Body of pancreas (tissue), 4 donors: Measurements from ENCODE around the gene HCFC1. TPM values are rescaled to one million over a fixed set of nuclear protein-coding genes. Genes with fewer than 3 reads are reported as not detected.

Source experiments
- ATAC-seq: fragments of 150-250 bp; one replicate; pipeline ENCODE4 v1.9.1; 2016
- DNase-seq, 4 donors: peaks; one replicate each; pipeline ENCODE4 v3.0.0-alpha.2; 2019
- H3K27ac ChIP-seq, 4 donors: fragments of 200-600 bp; sonication (generic); 1 replicate in 3 of 4; 2 replicates in 1 of 4; pipeline versions ENCODE4 v1.5.1 to v1.6.1; 2016 to 2019; ENCODE audit warnings: mild to moderate bottlenecking in 1 of 4, mixed read lengths in 1 of 4, moderate library complexity in 1 of 4
- H3K27me3 ChIP-seq, 2 donors: fragments of 200-600 bp; sonication (generic); one replicate each; pipeline ENCODE4 v1.6.0; 2016; ENCODE audit warnings: mild to moderate bottlenecking in 1 of 2
- H3K36me3 ChIP-seq, 2 donors: fragments of 200-600 bp; sonication (generic); replicated peaks in 1 of 2; 2 replicates each; pipeline ENCODE4 v1.5.1; 2016; ENCODE audit warnings: low read depth in 2 of 2; ENCODE audit not compliant: insufficient read depth in 1 of 2
- H3K4me1 ChIP-seq: fragments of 200-600 bp; sonication (generic); one replicate; pipeline ENCODE4 v1.6.0; 2016
- H3K4me3 ChIP-seq, 2 donors: fragments of 200-600 bp; sonication (generic); 1 replicate in 1 of 2; 2 replicates in 1 of 2; pipeline ENCODE4 v1.5.1; 2016 to 2019
- H3K9me3 ChIP-seq, 3 donors: fragments of 200-600 bp; sonication (generic); 1 replicate in 2 of 3; 2 replicates in 1 of 3; pipeline ENCODE4 v1.5.1; 2016
- CTCF ChIP-seq, 7 experiments: fragments of 450-650 bp in 4 of 7; fragments of 200-600 bp in 3 of 7; sonication (generic) in 3 of 7; IDR thresholded peaks; one replicate each; pipeline ENCODE4 v1.5.1; 2016 to 2019; ENCODE audit warnings: antibody characterized with exemption in 7 of 7
- POLR2A ChIP-seq, 3 donors: fragments of 450-650 bp; IDR thresholded peaks; one replicate each; pipeline ENCODE4 v1.6.1; 2016; ENCODE audit warnings: antibody characterized with exemption in 3 of 3, mild to moderate bottlenecking in 2 of 3
- WGBS, 2 donors: methylation state at CpG; one replicate each; pipeline ENCODE4 v1.1.5; 2017; 5-methylcytosine and 5-hydroxymethylcytosine counted together
- intact Hi-C: fragments of 100-400 bp; cut with DNase I; formaldehyde crosslinking; loops from one replicate; pipeline ENCODE4 v1.15.1; 2023
- total RNA-seq, 2 donors: library from RNA; depleted of rRNA; stranded (reverse); fragments of >200 nt; gene quantifications; one replicate each; pipeline ENCODE4 v1.1.0, GENCODE V29; 2016

Gene HCFC1
- total RNA-seq, 2 donors from 2014 or later, result 16.6 to 62.6 TPM

DNA sequence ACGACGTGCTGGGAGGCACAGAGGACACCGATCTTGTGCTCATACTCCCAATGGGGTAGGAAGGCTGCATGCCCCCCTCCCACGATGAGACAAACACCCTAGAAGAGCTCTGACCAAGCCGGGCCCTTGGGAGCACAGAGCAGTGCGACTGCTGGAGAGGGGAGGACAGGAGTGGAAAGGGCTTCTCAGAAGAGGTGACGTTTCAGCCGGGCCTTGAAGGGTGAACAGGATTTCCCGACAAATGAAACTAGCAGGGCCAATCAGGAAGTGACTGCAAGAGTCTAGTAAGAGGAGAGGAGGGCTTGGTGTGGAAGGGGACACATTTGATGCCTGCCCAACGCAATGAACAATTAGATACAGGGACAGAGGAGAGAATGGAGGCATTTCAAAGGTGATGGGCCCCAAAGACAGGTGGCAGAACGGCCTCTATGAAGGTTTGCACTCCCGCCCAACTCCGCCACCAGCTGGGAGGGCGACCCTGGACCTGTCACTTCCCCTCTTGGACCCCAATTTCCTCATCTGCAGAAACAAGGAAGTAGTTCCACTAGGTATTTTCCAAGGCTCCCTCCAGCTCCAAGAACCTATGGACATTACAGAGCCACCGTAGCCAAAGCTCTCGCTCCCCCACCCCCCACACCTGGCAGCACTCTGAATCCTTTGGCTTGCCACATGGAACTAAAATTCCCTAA lies 3.9 kb downstream of the HCFC1 start:
- peaks cover 49% of the 10 kb centered on the region for H3K4me1 ChIP-seq
- intact Hi-C loops, result no loop called here
- H3K9me3 ChIP-seq, result no peaks in the 10 kb centered on the region
- WGBS, 2 donors, result 52 to 61% methylated on average over 8 to 15 of the region's 16 CpGs
- no peaks in the 10 kb centered on the region for H3K27me3 ChIP-seq
- ATAC-seq, result no peak
- no peaks in the 10 kb centered on the region for H3K36me3 ChIP-seq
- H3K27ac ChIP-seq, result peak overlapping the region in 2 of 4 donors; percentile 61 to 95
- no peak for DNase-seq
- TF ChIP-seq POLR2A (IDR thresholded peaks at IDR 0.05) (no peak), CTCF (IDR thresholded peaks at IDR 0.05) (no peak)
- H3K4me3 ChIP-seq, result no peak overlapping the region

DNA sequence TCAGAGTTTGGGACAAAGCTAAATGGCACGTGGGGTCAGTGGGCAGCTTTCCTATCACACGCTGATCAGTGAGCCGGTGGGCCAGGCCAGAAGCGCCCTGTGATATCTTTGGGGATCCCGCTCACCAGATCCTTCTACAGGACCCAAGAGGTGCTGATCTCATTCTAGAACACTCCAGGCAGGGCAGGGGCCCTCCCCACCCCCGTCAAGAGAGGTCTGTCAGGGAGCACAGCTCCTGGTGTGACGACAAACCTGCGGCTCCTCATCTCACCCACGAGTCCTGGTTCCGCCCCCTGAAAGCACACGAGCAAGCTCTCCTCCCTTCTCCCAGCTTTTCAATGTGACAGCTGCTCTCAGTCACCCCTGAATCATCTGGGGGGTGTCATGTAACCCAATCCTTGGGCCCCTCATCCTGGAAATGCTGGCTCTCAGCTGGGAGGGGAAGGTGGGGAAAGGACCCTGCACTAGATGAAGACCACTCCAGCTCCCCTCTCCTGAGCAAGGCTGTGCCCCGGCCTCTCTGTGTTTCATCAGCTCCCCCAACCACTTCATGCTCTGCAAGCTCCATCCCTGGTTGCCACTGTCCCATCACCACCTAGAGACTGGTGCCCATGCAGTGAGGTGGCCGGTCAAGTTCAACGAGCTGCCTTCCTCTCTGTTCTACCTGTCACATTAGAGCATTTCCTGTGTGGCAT lies 4.6 kb downstream of the HCFC1 start:
- 70% methylated on average over 2 of the region's 14 CpGs for WGBS, 2 donors
- H3K4me1 ChIP-seq, result peaks cover 49% of the 10 kb centered on the region

GRCh38 chrX:153966283-153966688 lies 5.3 kb downstream of the HCFC1 start:
- Histone ChIP-seq H3K4me3 (no peak overlapping the region), H3K36me3 (peaks cover 0 to 2% of the 10 kb centered on the region in 2 donors), H3K27me3 (no peaks in the 10 kb centered on the region), H3K4me1 (peaks cover 49% of the 10 kb centered on the region), H3K9me3 (no peaks in the 10 kb centered on the region), H3K27ac (peak overlapping the region in 3 of 4 donors; percentile 25 to 95 (median 61))
- DNase-seq (peak; percentile 62 to 81 (median 79)), ATAC-seq (peak; percentile 46)
- intact Hi-C loops, result no loop called here
- TF ChIP-seq CTCF (IDR thresholded peaks at IDR 0.05) (no peak), POLR2A (IDR thresholded peaks at IDR 0.05) (no peak)
- WGBS, 2 donors, result 21% methylated on average over 15 of the region's 15 CpGs; no CpG with 5 or more reads in 1 of the 2 donors

More for the DNA sequence above, 4.6 kb downstream of the HCFC1 start:
- Histone ChIP-seq H3K27ac (peak overlapping the region in 3 of 4 donors; percentile 25 to 95 (median 61)), H3K36me3 (no peaks in the 10 kb centered on the region), H3K4me3 (no peak overlapping the region), H3K27me3 (no peaks in the 10 kb centered on the region), H3K9me3 (no peaks in the 10 kb centered on the region)
- DNase-seq (no peak), ATAC-seq (no peak)
- TF ChIP-seq POLR2A (IDR thresholded peaks at IDR 0.05), result no peak
- TF ChIP-seq CTCF (IDR thresholded peaks at IDR 0.05), result no peak
- intact Hi-C loops, result no loop called here

GRCh38 chrX:153965406-153965805 lies 6.2 kb downstream of the HCFC1 start:
- ATAC-seq (no peak), DNase-seq (no peak)
- no peak for TF ChIP-seq CTCF (IDR thresholded peaks at IDR 0.05)
- TF ChIP-seq POLR2A (IDR thresholded peaks at IDR 0.05), result no peak
- Histone ChIP-seq H3K36me3 (peaks cover 0 to 2% of the 10 kb centered on the region in 2 donors), H3K4me3 (no peak overlapping the region), H3K27me3 (no peaks in the 10 kb centered on the region), H3K4me1 (peaks cover 49% of the 10 kb centered on the region), H3K9me3 (no peaks in the 10 kb centered on the region), H3K27ac (peak overlapping the region in 2 of 4 donors; percentile 61 to 95)
- 78 to 88% methylated on average over 4 to 5 of the region's 5 CpGs for WGBS, 2 donors
- intact Hi-C loops, result no loop called here
